ENCODE measurements around the gene DKK1.
A peak's percentile ranks its signal among the peaks of the same experiment; 100 is the strongest.

Gene DKK1

GRCh38 chr10:52313933-52314821 is at the start of gene DKK1 (continued):
- TF ChIP-seq ZNF843 (tag by site-specific recombination; IDR thresholded peaks at IDR 0.05) (peak; percentile 50; the same call in 1 of the 2 replicates), ZNF2 (tag by site-specific recombination; IDR thresholded peaks at IDR 0.05) (peak; percentile 97), GLI2 (tag by site-specific recombination; IDR thresholded peaks at IDR 0.05; ENCODE audit: borderline replicate concordance, low read depth) (no peak), HOXD13 (CRISPR knock-in tag; IDR thresholded peaks at IDR 0.05; ENCODE audit: borderline replicate concordance) (no peak), ZNF112 (tag by site-specific recombination; IDR thresholded peaks at IDR 0.05) (no peak), ZBTB17 (tag by site-specific recombination; IDR thresholded peaks at IDR 0.05) (peak; percentile 87), ZNF18 (tag by site-specific recombination; IDR thresholded peaks at IDR 0.05) (0 out of 2 replicates have a peak, but pooled peaks have one; percentile 14), PRDM10 (tag by site-specific recombination; IDR thresholded peaks at IDR 0.05) (peak; percentile 90), ZNF571 (tag by site-specific recombination; IDR thresholded peaks at IDR 0.05) (no peak), ZNF24 (tag by site-specific recombination; IDR thresholded peaks at IDR 0.05) (peak; percentile 55; the same call in 1 of the 2 replicates), KLF10 (tag by site-specific recombination; IDR thresholded peaks at IDR 0.05) (peak; percentile 91), ZNF449 (tag by site-specific recombination; IDR thresholded peaks at IDR 0.05) (no peak), ZNF785 (tag by site-specific recombination; IDR thresholded peaks at IDR 0.05) (no peak), ZNF394 (tag by site-specific recombination; IDR thresholded peaks at IDR 0.05; ENCODE audit: borderline replicate concordance) (0 out of 2 replicates have a peak, but pooled peaks have one; percentile 35), KLF9 (tag by site-specific recombination; IDR thresholded peaks at IDR 0.05; ENCODE audit: low read depth) (peak; percentile 81; the same call in 1 of the 2 replicates), ZNF560 (tag by site-specific recombination; IDR thresholded peaks at IDR 0.05; ENCODE audit: borderline replicate concordance) (no peak), ZNF654 (tag by site-specific recombination; IDR thresholded peaks at IDR 0.05; ENCODE audit: low read depth) (peak; percentile 36; the same call in 1 of the 2 replicates), SETDB1 (IDR thresholded peaks at IDR 0.05; ENCODE audit: insufficient read length, low read length) (no peak), BCL11A (tag by site-specific recombination; IDR thresholded peaks at IDR 0.05; ENCODE audit: low read depth) (no peak; the same call in 1 of the 2 replicates), KLF8 (tag by site-specific recombination; IDR thresholded peaks at IDR 0.05) (peak; percentile 77), ZNF629 (tag by site-specific recombination; IDR thresholded peaks at IDR 0.05) (peak; percentile 42; the same call in 1 of the 2 replicates), ZNF26 (tag by site-specific recombination; IDR thresholded peaks at IDR 0.05) (no peak), ZNF423 (tag by site-specific recombination; IDR thresholded peaks at IDR 0.05) (peak; percentile 75; the same call in 1 of the 2 replicates), ZBTB11 (tag by site-specific recombination; conservative IDR thresholded peaks at IDR 0.05; ENCODE audit: low read depth) (no peak; the same call in 1 of the 2 replicates), ZFP37 (tag by site-specific recombination; IDR thresholded peaks at IDR 0.05) (0 out of 2 replicates have a peak, but pooled peaks have one; percentile 63), ZNF555 (tag by site-specific recombination; conservative IDR thresholded peaks at IDR 0.05) (no peak), ZIC2 (tag by site-specific recombination; IDR thresholded peaks at IDR 0.05) (no peak; the same call in 1 of the 2 replicates)
